ENCODE measurements around the gene TOPBP1. TPM values are rescaled to one million over a fixed set of nuclear protein-coding genes. Genes with fewer than 3 reads are reported as not detected.
A peak's percentile ranks its signal among the peaks of the same experiment; 100 is the strongest.

Gene TOPBP1
- 50.0 and 50.5 TPM in 2 replicates for total RNA-seq (2012; rRNA removed)
- 19.2 and 19.5 TPM in 2 replicates for polyA plus RNA-seq (2012; rRNA removed)
- polyA plus RNA-seq (2012; cell fraction: cytosol; rRNA removed), result 2.3 and 4.7 TPM in 2 replicates
- 8.2 and 48.1 TPM in 2 replicates for polyA plus RNA-seq (2012; cell fraction: nucleus; rRNA removed; ENCODE audit: low replicate concordance)
- percentile 76 among the genes with signal in this experiment for Bru-seq, nascent RNA
- BruChase-seq, experiment 1, labeled RNA remaining after a 6-hour chase, result percentile 69 among the genes with signal in this experiment
- BruChase-seq, experiment 2, labeled RNA remaining after a 2-hour chase, result percentile 69 among the genes with signal in this experiment
- long read RNA-seq, full-length matches to known transcripts, result 4 of 7 reads
- long read RNA-seq, partial matches to known transcripts, result 2 of 7 reads
- long read RNA-seq, other reads (novel, unspliced or antisense), result 1 of 7 reads

- TSS peak; percentile 67 for BruUV-seq (replicated peaks)
- peak; percentile 70 for DNase-seq
- H3K27ac ChIP-seq (ENCODE audit: insufficient read depth, low read length), result peak within 1 kb of the TSS; percentile 78
- H3K56ac ChIP-seq (ENCODE audit: extremely low read depth, insufficient read depth, low read length), result peak within 1 kb of the TSS; percentile 45
- peak within 1 kb of the TSS; percentile 93 for H3K9ac ChIP-seq (ENCODE audit: low read depth, low read length)
- peak within 1 kb of the TSS; percentile 32 for H2BK120ac ChIP-seq (ENCODE audit: low read depth, low read length)
- ATAC-seq (ENCODE audit: low read depth), result peak; percentile 78
- H3K14ac ChIP-seq (replicated peaks; ENCODE audit: low read depth, low read length), result peak within 1 kb of the TSS; percentile 82
- peak within 1 kb of the TSS; percentile 75 for H2BK5ac ChIP-seq (ENCODE audit: low read depth, low read length, poor library complexity, severe bottlenecking)
- intact Hi-C loops (cut with micrococcal nuclease) (loop anchor here (1.0 to 5.0 kb wide), 2 partner anchors 144 to 826 kb away; partner anchors contain the start of genes ANAPC13, CEP63 and SRPRB), dilution Hi-C loops (cut with HindIII; ENCODE audit: low sequenced_read_pairs, unreplicated experiment) (no loop called here), in situ Hi-C loops (cut with MboI; ENCODE audit: low sequenced_read_pairs) (no loop called here)
- WGBS, 2 experiments (ENCODE audit: extremely low coverage in 2 of 2, insufficient read length in 1 of 2), result 0% methylated on average over 16 of the region's 58 CpGs; no CpG with 5 or more reads in 1 of the 2 experiments
- peak within 1 kb of the TSS; percentile 38 for H2AK5ac ChIP-seq (ENCODE audit: low read depth, low read length)
- H3K27me3 ChIP-seq (ENCODE audit: control insufficient read depth, insufficient read depth, low read length), result no peaks in the 10 kb centered on the region
- peak within 1 kb of the TSS; percentile 49; the same call in 1 of the 2 replicates for H3K18ac ChIP-seq (ENCODE audit: low read depth, low read length)
- peak within 1 kb of the TSS; percentile 81 for H4K5ac ChIP-seq (ENCODE audit: low read depth, low read length)
- peaks cover 3% of the 10 kb centered on the region; the same call in 1 of the 2 replicates for H3K36me3 ChIP-seq (ENCODE audit: control insufficient read depth, insufficient read depth, low read length)
- H2AFZ ChIP-seq (replicated peaks; ENCODE audit: low read length, poor library complexity), result peak within 1 kb of the TSS; percentile 96
- ChIA-PET CTCF (no interaction called here), POLR2A (ENCODE audit: unreplicated experiment) (interaction anchor here (0.7 kb wide), 1 partner anchor 146 kb away, joined by 3 read pairs; no protein-coding TSS in a partner anchor)
- no peak for TF ChIP-seq RAD21 (IDR thresholded peaks at IDR 0.05; ENCODE audit: low read length)
- TF ChIP-seq MAZ (IDR thresholded peaks at IDR 0.05; ENCODE audit: borderline replicate concordance, low read depth, low read length), result no peak
- no peak for TF ChIP-seq NFE2L2 (IDR thresholded peaks at IDR 0.05; ENCODE audit: low read depth, low read length)
- no peak for TF ChIP-seq MAFK (IDR thresholded peaks at IDR 0.05; ENCODE audit: low read depth, low read length)
- TF ChIP-seq, protein P1, sequence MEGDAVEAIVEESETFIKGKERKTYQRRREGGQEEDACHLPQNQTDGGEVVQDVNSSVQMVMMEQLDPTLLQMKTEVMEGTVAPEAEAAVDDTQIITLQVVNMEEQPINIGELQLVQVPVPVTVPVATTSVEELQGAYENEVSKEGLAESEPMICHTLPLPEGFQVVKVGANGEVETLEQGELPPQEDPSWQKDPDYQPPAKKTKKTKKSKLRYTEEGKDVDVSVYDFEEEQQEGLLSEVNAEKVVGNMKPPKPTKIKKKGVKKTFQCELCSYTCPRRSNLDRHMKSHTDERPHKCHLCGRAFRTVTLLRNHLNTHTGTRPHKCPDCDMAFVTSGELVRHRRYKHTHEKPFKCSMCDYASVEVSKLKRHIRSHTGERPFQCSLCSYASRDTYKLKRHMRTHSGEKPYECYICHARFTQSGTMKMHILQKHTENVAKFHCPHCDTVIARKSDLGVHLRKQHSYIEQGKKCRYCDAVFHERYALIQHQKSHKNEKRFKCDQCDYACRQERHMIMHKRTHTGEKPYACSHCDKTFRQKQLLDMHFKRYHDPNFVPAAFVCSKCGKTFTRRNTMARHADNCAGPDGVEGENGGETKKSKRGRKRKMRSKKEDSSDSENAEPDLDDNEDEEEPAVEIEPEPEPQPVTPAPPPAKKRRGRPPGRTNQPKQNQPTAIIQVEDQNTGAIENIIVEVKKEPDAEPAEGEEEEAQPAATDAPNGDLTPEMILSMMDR (conservative IDR thresholded peaks at IDR 0.05; ENCODE audit: low read depth, low read length), result no peak
- TF ChIP-seq RCOR1 (IDR thresholded peaks at IDR 0.05; ENCODE audit: insufficient replicate concordance, low read length), result no peak
- TF ChIP-seq BHLHE40 (IDR thresholded peaks at IDR 0.05; ENCODE audit: low read depth, low read length), result 0 out of 2 replicates have a peak, but pooled peaks have one; percentile 33
- TF ChIP-seq MXI1 (IDR thresholded peaks at IDR 0.05; ENCODE audit: borderline replicate concordance, low read depth, low read length), result 0 out of 2 replicates have a peak, but pooled peaks have one; percentile 21
- peak; percentile 44; the same call in 1 of the 2 replicates for TF ChIP-seq POLR2A (IDR thresholded peaks at IDR 0.05; ENCODE audit: low read depth, low read length)
- no peak for TF ChIP-seq CEBPB (IDR thresholded peaks at IDR 0.05; ENCODE audit: low read depth, low read length)
- no peak for TF ChIP-seq FOS (IDR thresholded peaks at IDR 0.05; ENCODE audit: low read depth, low read length)
- H2BK15ac ChIP-seq (ENCODE audit: low read depth, low read length), result no peak within 1 kb of the TSS
- peak within 1 kb of the TSS; percentile 25 to 91 for H4K8ac ChIP-seq (ENCODE audit: low read depth in 2 of 2, low read length in 2 of 2)
- peak within 1 kb of the TSS; percentile 89 for H3K23ac ChIP-seq (ENCODE audit: low read depth, low read length)
- H2BK20ac ChIP-seq (ENCODE audit: low read depth, low read length), result peak within 1 kb of the TSS; percentile 48; the same call in 1 of the 2 replicates
- H3K9me1 ChIP-seq (ENCODE audit: insufficient read depth, low read length), result peaks cover 3% of the 10 kb centered on the region; the same call in 1 of the 2 replicates
- H3K4me3 ChIP-seq (ENCODE audit: insufficient read depth, low read depth, low read length), result peak within 1 kb of the TSS; percentile 91
- H4K91ac ChIP-seq (ENCODE audit: insufficient read depth, low read depth, low read length), result peak within 1 kb of the TSS; percentile 78
- H3K9me3 ChIP-seq (ENCODE audit: control insufficient read depth, insufficient read depth, low read length), result no peaks in the 10 kb centered on the region
- peaks cover 18 to 49% of the 10 kb centered on the region in 2 experiments for H3K79me1 ChIP-seq (ENCODE audit: low read depth in 1 of 2, low read length in 2 of 2)
- H3K4me1 ChIP-seq (ENCODE audit: control insufficient read depth, insufficient read depth, low read length), result no peaks in the 10 kb centered on the region; the same call in none of the 2 replicates
- H2AK9ac ChIP-seq (replicated peaks; ENCODE audit: low read depth, low read length, poor library complexity), result peak within 1 kb of the TSS; percentile 92
- no peaks in the 10 kb centered on the region for H4K20me1 ChIP-seq (ENCODE audit: insufficient read depth, low read length)
- peak within 1 kb of the TSS; percentile 88 for H3K4ac ChIP-seq (ENCODE audit: low read depth, low read length)
- H3K4me2 ChIP-seq (ENCODE audit: low read depth, low read length), result peak within 1 kb of the TSS; percentile 99
Measured at GRCh38 chr3:133661454-133662277, at the start of gene TOPBP1. Gene TOPBP1, minus strand, starts transcription at chr3:133661941. Its CDS starts 814 bp downstream, at chr3:133661127.
